GM12878 (cell line): ENCODE results near the gene COL26A1. TPM values are rescaled to one million over a fixed set of nuclear protein-coding genes. Genes with fewer than 3 reads are reported as not detected.

Experiments
- ATAC-seq: fragments of 200-7000 bp; cut with Tn5 transposase; 3 replicates; pipeline ENCODE4 v1.9.1; 2020; ENCODE audit warnings: mild to moderate bottlenecking, moderate library complexity
- Bru-seq: library from RNA; stranded (reverse); fragments of 400-500 nt; gene quantifications from one replicate; lab custom pipeline; 2021; lab: Mats Ljungman, UMichigan
- BruChase-seq, 2 experiments: library from RNA; stranded (reverse); fragments of 400-500 nt; gene quantifications; one replicate each; lab custom pipeline; 2021; lab: Mats Ljungman, UMichigan
- BruUV-seq: library from RNA; stranded (reverse); fragments of 400-500 nt; replicated peaks from 2 replicates; lab custom pipeline; 2021; lab: Mats Ljungman, UMichigan
- CTCF ChIA-PET: fragments of 300-600 bp; sonication (Branson Sonifier 250); formaldehyde crosslinking; extraction: SDS; loops from one replicate; lab custom pipeline; 2021; ENCODE audit warnings: inconsistent platforms; lab: Yijun Ruan, JAX
- POLR2A ChIA-PET: fragments of 350-600 bp; formaldehyde crosslinking; extraction: SDS; loops from one replicate; lab custom pipeline; 2021; ENCODE audit warnings: inconsistent platforms; lab: Charles Lee
- RAD21 ChIA-PET: fragments of 300-600 bp; sonication (Branson Sonifier 250); formaldehyde crosslinking; loops from one replicate; lab custom pipeline; 2023; ENCODE audit warnings: antibody characterized with exemption; ENCODE audit not compliant: unreplicated experiment; lab: Charles Lee
- SMC1A ChIA-PET: fragments of 300-600 bp; sonication (Branson Sonifier 250); formaldehyde crosslinking; loops from one replicate; lab custom pipeline; 2023; ENCODE audit not compliant: unreplicated experiment, uncharacterized antibody; lab: Charles Lee
- DNase-seq: peaks from one replicate; pipeline ENCODE4 v3.0.0-alpha.2; 2011; ENCODE audit warnings: low read depth, low spot score
- FAIRE-seq: peaks from 3 replicates; lab custom pipeline; 2011; peaks lifted over from hg19 to GRCh38; lab: Jason Lieb, UNC
- H2AFZ ChIP-seq: 2 replicates; pipeline ENCODE4 v1.6.0; 2011; ENCODE audit warnings: low read depth, low read length, control low read depth; ENCODE audit not compliant: control insufficient read depth
- H3K27ac ChIP-seq: 2 replicates; pipeline ENCODE4 v1.5.1; 2011; ENCODE audit warnings: control low read depth; ENCODE audit not compliant: control insufficient read depth, insufficient read depth
- H3K27me3 ChIP-seq, 2 experiments: replicated peaks in 1 of 2; 2 replicates each; pipeline versions ENCODE4 v1.6.0 to v1.6.1; 2011; ENCODE audit warnings: low read length in 1 of 2; ENCODE audit not compliant: control insufficient read depth in 2 of 2, insufficient read depth in 2 of 2
- H3K36me3 ChIP-seq, 2 experiments: 2 replicates each; pipeline ENCODE4 v1.5.1; 2011; ENCODE audit warnings: low read length in 1 of 2; ENCODE audit not compliant: control insufficient read depth in 2 of 2, insufficient read depth in 2 of 2
- H3K4me1 ChIP-seq: 2 replicates; pipeline ENCODE4 v1.6.1; 2011; ENCODE audit warnings: mild to moderate bottlenecking, low read length, moderate library complexity, mixed read lengths; ENCODE audit not compliant: control insufficient read depth, insufficient read depth
- H3K4me2 ChIP-seq: 2 replicates; pipeline ENCODE4 v1.6.0; 2011; ENCODE audit warnings: control low read depth; ENCODE audit not compliant: control insufficient read depth, insufficient read depth
- H3K4me3 ChIP-seq: fragments of 200-600 bp; sonication (generic); 2 replicates; pipeline ENCODE4 v1.5.1; 2016
- H3K79me2 ChIP-seq: 2 replicates; pipeline ENCODE4 v1.6.0; 2011; ENCODE audit warnings: low read length; ENCODE audit not compliant: control insufficient read depth, insufficient read depth
- H3K9ac ChIP-seq: 2 replicates; pipeline ENCODE4 v1.8.0; 2011; ENCODE audit warnings: low read length, control low read depth, mixed read lengths; ENCODE audit not compliant: control insufficient read depth, insufficient read depth
- H3K9me3 ChIP-seq: replicated peaks from 3 replicates; pipeline ENCODE4 v1.5.1; 2011; ENCODE audit warnings: mild to moderate bottlenecking, low read length; ENCODE audit not compliant: control insufficient read depth, insufficient read depth
- H4K20me1 ChIP-seq: 2 replicates; pipeline ENCODE4 v1.6.0; 2011; ENCODE audit not compliant: control insufficient read depth, insufficient read depth
- EP300 ChIP-seq, 2 experiments: fragments of 150-350 bp in 1 of 2; IDR thresholded peaks; 2 replicates each; pipeline ENCODE4 v1.6.1; 2011 to 2012; ENCODE audit warnings: low read depth in 2 of 2, low read length in 2 of 2, borderline replicate concordance in 1 of 2, improper control_type of control experiment in 1 of 2, inconsistent platforms in 1 of 2; ENCODE audit not compliant: control insufficient read depth in 1 of 2
- IRF4 ChIP-seq: IDR thresholded peaks from 2 replicates; pipeline ENCODE4 v1.6.1; 2011; ENCODE audit warnings: low read depth, low read length
- NFYB ChIP-seq: IDR thresholded peaks from 2 replicates; pipeline ENCODE4 v1.6.1; 2011; ENCODE audit warnings: low read depth, mild to moderate bottlenecking, low read length, improper control_type of control experiment, moderate library complexity; ENCODE audit not compliant: insufficient read depth
- PAX8 ChIP-seq: fragments of 450-650 bp; IDR thresholded peaks from 2 replicates; pipeline ENCODE4 v1.6.1; 2017; ENCODE audit warnings: mild to moderate bottlenecking, moderate library complexity
- POU2F2 ChIP-seq: IDR thresholded peaks from 3 replicates; pipeline ENCODE4 v1.6.1; 2011; ENCODE audit warnings: low read depth, mild to moderate bottlenecking, low read length, borderline replicate concordance
- RAD51 ChIP-seq: fragments of 450-650 bp; IDR thresholded peaks from 2 replicates; pipeline ENCODE4 v1.6.1; 2016; ENCODE audit warnings: moderate library complexity, mild to moderate bottlenecking, inconsistent platforms
- SIN3A ChIP-seq: IDR thresholded peaks from 2 replicates; pipeline ENCODE4 v1.6.1; 2012; ENCODE audit warnings: low read depth, low read length, improper control_type of control experiment
- SREBF1 ChIP-seq: IDR thresholded peaks from 2 replicates; pipeline ENCODE4 v1.6.1; 2012; ENCODE audit warnings: mild to moderate bottlenecking, low read length
- TBL1XR1 ChIP-seq: IDR thresholded peaks from 2 replicates; pipeline ENCODE4 v1.6.1; 2012; ENCODE audit warnings: low read depth, low read length, improper control_type of control experiment
- TCF7 ChIP-seq: IDR thresholded peaks from 2 replicates; pipeline ENCODE4 v1.6.1; 2014; ENCODE audit warnings: antibody characterized with exemption, borderline replicate concordance
- WGBS: methylation state at CpG from one replicate; pipeline ENCODE4 v1.1.6; 2016; ENCODE audit warnings: low lambda C conversion rate; ENCODE audit not compliant: insufficient replicate concordance, insufficient coverage; ENCODE audit errors: missing lambda C conversion rate; 5-methylcytosine and 5-hydroxymethylcytosine counted together
- in situ Hi-C: fragments of 300-500 bp; cut with MboI; formaldehyde crosslinking; loops from 9 replicates; pipeline ENCODE4 v1.14.3; 2018; ENCODE audit warnings: mixed read lengths
- intact Hi-C: fragments of 100-400 bp; cut with micrococcal nuclease; formaldehyde crosslinking; loops from one replicate; pipeline ENCODE4 v1.14.2; 2022; ENCODE audit not compliant: unreplicated experiment
- long read RNA-seq, 2 experiments: library from polyadenylated mRNA; unstranded; transcript quantifications; one replicate each; pipeline ENCODE4 v2.0.0, GENCODE V29; 2019 to 2020
- polyA minus RNA-seq, 3 experiments: library from RNA; depleted of rRNA, polyadenylated mRNA; stranded (reverse); fragments of >200 nt; gene quantifications; 2 replicates each; pipeline ENCODE4 v1.2.3, GENCODE V29; 2011
- polyA plus RNA-seq, 11 experiments: library from polyadenylated mRNA; depleted of rRNA in 4 of 11; unstranded in 6 of 11; stranded (reverse) in 5 of 11; fragments of >200 nt; fragmentation: Nextera tagmentation in 4 of 11; fragmentation: Illumina TruSeq in 1 of 11; extraction: Ambion mirVana in 4 of 11; extraction: Trizol in 1 of 11; gene quantifications; 1 replicate in 1 of 11; 2 replicates in 10 of 11; pipeline versions ENCODE4 v1.2.1 to v1.2.3, GENCODE V29; 2011 to 2016; ENCODE audit warnings: inconsistent platforms in 2 of 11, missing spikeins in 2 of 11, low read depth in 1 of 11
- total RNA-seq, 4 experiments: library from RNA; depleted of rRNA in 3 of 4; stranded (reverse); fragments of >200 nt in 3 of 4; fragmentation: Illumina TruSeq in 1 of 4; extraction: Trizol in 1 of 4; gene quantifications; 2 replicates each; pipeline versions ENCODE4 v1.2.1 to v1.2.3, GENCODE V29; 2013 to 2021
- TF ChIP-seq, protein P1 (sequence below): fragments of 150-350 bp; IDR thresholded peaks from 2 replicates; pipeline ENCODE4 v1.6.1; 2016; ENCODE audit warnings: low read depth, low read length
- TF ChIP-seq, protein P2 (sequence below): fragments of 450-650 bp; IDR thresholded peaks from 2 replicates; pipeline ENCODE4 v1.6.1; 2017; ENCODE audit warnings: low read depth, mild to moderate bottlenecking, moderate library complexity
- TF ChIP-seq, protein P3 (sequence below): IDR thresholded peaks from 2 replicates; pipeline ENCODE4 v1.6.1; 2012; ENCODE audit warnings: low read depth, low read length, improper control_type of control experiment

The COL26A1 gene
- not detected in 2 replicates for total RNA-seq (2013; cell fraction: nucleolus; rRNA removed)
- total RNA-seq (2014; rRNA removed) (not detected in 2 replicates), total RNA-seq (2014; rRNA removed; fragmentation: Illumina TruSeq; extraction: Trizol) (not detected in 2 replicates), total RNA-seq (2021) (0.08 TPM in 1 of 2 replicates, not detected in the other), polyA plus RNA-seq (2011; rRNA removed) (not detected in 2 replicates), polyA plus RNA-seq (2014; fragmentation: Illumina TruSeq; extraction: Trizol) (not detected in 2 replicates), polyA plus RNA-seq (2014; fragmentation: Nextera tagmentation; extraction: Ambion mirVana) (not detected), polyA plus RNA-seq (2014; rRNA removed) (not detected in 2 replicates), polyA plus RNA-seq (2016; fragmentation: Nextera tagmentation; extraction: Ambion mirVana) (not detected), polyA minus RNA-seq (2011; rRNA and poly(A)+ RNA removed) (not detected in 2 replicates), Bru-seq, nascent RNA (percentile 1 among the genes with signal in this experiment), BruChase-seq, experiment 1, labeled RNA remaining after a 6-hour chase (percentile 6 among the genes with signal in this experiment), BruChase-seq, experiment 2, labeled RNA remaining after a 2-hour chase (percentile 3 among the genes with signal in this experiment)
- not detected for polyA plus RNA-seq (2011; ENCODE audit: low read depth)
- not detected in 2 replicates for polyA plus RNA-seq (2011; cell fraction: cytosol; rRNA removed)
- not detected in 2 replicates for polyA plus RNA-seq (2011; cell fraction: nucleus; rRNA removed)
- not detected in 2 replicates for polyA plus RNA-seq (2012)
- polyA minus RNA-seq (2011; cell fraction: cytosol; rRNA and poly(A)+ RNA removed): not detected in 2 replicates
- polyA minus RNA-seq (2011; cell fraction: nucleus; rRNA and poly(A)+ RNA removed): not detected in 2 replicates
- long read RNA-seq, experiment 1: 0 reads
- long read RNA-seq, experiment 2: 0 reads

DNA sequence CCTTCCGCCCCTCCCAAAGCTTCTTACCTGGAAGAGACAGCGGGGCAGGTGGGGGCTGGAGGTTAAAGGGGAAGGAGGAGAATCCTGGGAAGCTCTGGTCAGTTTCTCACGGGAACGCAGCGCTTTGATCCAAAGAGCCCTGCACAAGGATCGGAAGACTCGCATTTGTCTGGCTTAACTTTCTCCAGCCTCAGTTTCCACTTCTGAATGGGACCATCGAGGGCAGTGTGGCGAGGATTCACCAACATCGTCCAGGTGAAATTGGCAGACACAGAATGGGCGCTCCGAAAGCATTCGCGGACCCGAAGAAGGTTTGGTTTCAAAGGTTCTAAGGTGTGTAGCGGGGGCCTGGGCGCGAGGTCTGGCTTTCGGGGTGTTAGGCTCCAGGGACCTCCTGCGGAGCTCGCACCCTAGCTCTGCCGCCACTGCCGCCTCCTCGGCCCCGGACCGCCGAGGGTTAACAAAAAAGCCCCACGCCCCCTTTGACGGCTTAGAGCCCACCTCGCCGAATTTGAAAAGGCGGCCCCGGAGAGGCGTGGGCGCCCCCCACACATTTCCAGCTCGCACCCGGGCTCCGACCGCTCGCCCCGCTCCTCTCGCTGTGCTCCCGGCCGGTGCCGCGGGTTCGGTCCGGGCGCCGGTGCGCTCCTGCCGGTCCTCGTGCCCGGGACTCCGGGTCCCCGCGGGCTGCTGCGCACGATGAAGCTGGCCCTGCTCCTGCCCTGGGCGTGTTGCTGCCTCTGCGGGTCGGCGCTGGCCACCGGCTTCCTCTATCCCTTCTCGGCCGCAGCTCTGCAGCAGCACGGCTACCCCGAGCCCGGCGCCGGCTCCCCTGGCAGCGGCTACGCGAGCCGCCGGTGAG is at the start of gene COL26A1:
COL26A1 (plus strand) TSS at position 542 of the 862 bp plus-strand sequence; CDS start at position 700, 158 bp downstream.
- 19% methylated on average over 54 of the region's 76 CpGs for WGBS
- Histone ChIP-seq H3K27me3 (peaks cover 4 to 6% of the 10 kb centered on the region in 2 experiments; a peak in 3 of 4 replicates), H3K9me3 (no peaks in the 10 kb centered on the region), H3K9ac (no peak within 1 kb of the TSS), H2AFZ (peak within 1 kb of the TSS; percentile 33; the same call in 1 of the 2 replicates), H3K4me1 (no peaks in the 10 kb centered on the region), H3K4me2 (0 out of 2 replicates have a peak within 1 kb of the TSS, but pooled peaks have one; percentile 30), H3K79me2 (no peaks in the 10 kb centered on the region), H4K20me1 (no peaks in the 10 kb centered on the region), H3K4me3 (no peak within 1 kb of the TSS), H3K27ac (no peak within 1 kb of the TSS), H3K36me3 (no peaks in the 10 kb centered on the region)
- FAIRE-seq (no peak), ATAC-seq (peak; percentile 30; the same call in 2 of the 3 replicates), DNase-seq (no peak)
- no TSS peak for BruUV-seq
- intact Hi-C loops: no loop called here
- in situ Hi-C loops: loop anchor here (25.0 kb wide), 1 partner anchor 900 kb away; no protein-coding TSS in a partner anchor
- SMC1A ChIA-PET: no interaction called here
- CTCF ChIA-PET: interaction anchor here (1.5 to 2.9 kb wide), 2 partner anchors 49 to 78 kb away, joined by 7 to 25 read pairs; no protein-coding TSS in a partner anchor
- POLR2A ChIA-PET: no interaction called here
- RAD21 ChIA-PET: interaction anchor here (0.6 to 1.9 kb wide), 4 partner anchors 48 to 146 kb away, joined by 3 to 10 read pairs (median 3); no protein-coding TSS in a partner anchor
- TF ChIP-seq TBL1XR1: no peak
- TF ChIP-seq, protein P1, sequence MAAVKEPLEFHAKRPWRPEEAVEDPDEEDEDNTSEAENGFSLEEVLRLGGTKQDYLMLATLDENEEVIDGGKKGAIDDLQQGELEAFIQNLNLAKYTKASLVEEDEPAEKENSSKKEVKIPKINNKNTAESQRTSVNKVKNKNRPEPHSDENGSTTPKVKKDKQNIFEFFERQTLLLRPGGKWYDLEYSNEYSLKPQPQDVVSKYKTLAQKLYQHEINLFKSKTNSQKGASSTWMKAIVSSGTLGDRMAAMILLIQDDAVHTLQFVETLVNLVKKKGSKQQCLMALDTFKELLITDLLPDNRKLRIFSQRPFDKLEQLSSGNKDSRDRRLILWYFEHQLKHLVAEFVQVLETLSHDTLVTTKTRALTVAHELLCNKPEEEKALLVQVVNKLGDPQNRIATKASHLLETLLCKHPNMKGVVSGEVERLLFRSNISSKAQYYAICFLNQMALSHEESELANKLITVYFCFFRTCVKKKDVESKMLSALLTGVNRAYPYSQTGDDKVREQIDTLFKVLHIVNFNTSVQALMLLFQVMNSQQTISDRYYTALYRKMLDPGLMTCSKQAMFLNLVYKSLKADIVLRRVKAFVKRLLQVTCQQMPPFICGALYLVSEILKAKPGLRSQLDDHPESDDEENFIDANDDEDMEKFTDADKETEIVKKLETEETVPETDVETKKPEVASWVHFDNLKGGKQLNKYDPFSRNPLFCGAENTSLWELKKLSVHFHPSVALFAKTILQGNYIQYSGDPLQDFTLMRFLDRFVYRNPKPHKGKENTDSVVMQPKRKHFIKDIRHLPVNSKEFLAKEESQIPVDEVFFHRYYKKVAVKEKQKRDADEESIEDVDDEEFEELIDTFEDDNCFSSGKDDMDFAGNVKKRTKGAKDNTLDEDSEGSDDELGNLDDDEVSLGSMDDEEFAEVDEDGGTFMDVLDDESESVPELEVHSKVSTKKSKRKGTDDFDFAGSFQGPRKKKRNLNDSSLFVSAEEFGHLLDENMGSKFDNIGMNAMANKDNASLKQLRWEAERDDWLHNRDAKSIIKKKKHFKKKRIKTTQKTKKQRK: no peak
- TF ChIP-seq IRF4: no peak
- TF ChIP-seq PAX8: no peak
- no peak for TF ChIP-seq POU2F2
- TF ChIP-seq RAD51: no peak
- TF ChIP-seq TCF7: no peak
- no peak for TF ChIP-seq SIN3A
- TF ChIP-seq EP300 (IDR thresholded peaks at IDR 0.05; ENCODE audit: borderline replicate concordance in 1 of 2, control insufficient read depth in 1 of 2, low read depth in 2 of 2, low read length in 2 of 2): no peak
- TF ChIP-seq, protein P2, sequence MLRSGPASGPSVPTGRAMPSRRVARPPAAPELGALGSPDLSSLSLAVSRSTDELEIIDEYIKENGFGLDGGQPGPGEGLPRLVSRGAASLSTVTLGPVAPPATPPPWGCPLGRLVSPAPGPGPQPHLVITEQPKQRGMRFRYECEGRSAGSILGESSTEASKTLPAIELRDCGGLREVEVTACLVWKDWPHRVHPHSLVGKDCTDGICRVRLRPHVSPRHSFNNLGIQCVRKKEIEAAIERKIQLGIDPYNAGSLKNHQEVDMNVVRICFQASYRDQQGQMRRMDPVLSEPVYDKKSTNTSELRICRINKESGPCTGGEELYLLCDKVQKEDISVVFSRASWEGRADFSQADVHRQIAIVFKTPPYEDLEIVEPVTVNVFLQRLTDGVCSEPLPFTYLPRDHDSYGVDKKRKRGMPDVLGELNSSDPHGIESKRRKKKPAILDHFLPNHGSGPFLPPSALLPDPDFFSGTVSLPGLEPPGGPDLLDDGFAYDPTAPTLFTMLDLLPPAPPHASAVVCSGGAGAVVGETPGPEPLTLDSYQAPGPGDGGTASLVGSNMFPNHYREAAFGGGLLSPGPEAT: no peak
- no peak for TF ChIP-seq NFYB
- no peak for TF ChIP-seq SREBF1
- TF ChIP-seq, protein P3, sequence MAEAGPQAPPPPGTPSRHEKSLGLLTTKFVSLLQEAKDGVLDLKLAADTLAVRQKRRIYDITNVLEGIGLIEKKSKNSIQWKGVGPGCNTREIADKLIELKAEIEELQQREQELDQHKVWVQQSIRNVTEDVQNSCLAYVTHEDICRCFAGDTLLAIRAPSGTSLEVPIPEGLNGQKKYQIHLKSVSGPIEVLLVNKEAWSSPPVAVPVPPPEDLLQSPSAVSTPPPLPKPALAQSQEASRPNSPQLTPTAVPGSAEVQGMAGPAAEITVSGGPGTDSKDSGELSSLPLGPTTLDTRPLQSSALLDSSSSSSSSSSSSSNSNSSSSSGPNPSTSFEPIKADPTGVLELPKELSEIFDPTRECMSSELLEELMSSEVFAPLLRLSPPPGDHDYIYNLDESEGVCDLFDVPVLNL: no peak
